Panc1 (cell line): Measurements from ENCODE around the gene BMP2K. TPM values are rescaled to one million over a fixed set of nuclear protein-coding genes. Genes with fewer than 3 reads are reported as not detected.

Experiments
- ATAC-seq: fragments of 200-7000 bp; cut with Tn5 transposase; 2 replicates; pipeline ENCODE4 v1.9.1; 2020; ENCODE audit warnings: mild to moderate bottlenecking, moderate library complexity
- BruUV-seq: library from RNA; stranded (reverse); fragments of 400-500 nt; replicated peaks from 2 replicates; lab custom pipeline; 2021; lab: Mats Ljungman, UMichigan
- CTCF ChIA-PET: fragments of 300-600 bp; sonication (Branson Sonifier 250); formaldehyde crosslinking; loops from one replicate; lab custom pipeline; 2022; ENCODE audit warnings: antibody characterized with exemption; lab: Charles Lee
- POLR2A ChIA-PET: fragments of 300-600 bp; sonication (Branson Sonifier 250); formaldehyde crosslinking; loops from one replicate; lab custom pipeline; 2022; ENCODE audit warnings: antibody characterized with exemption; lab: Charles Lee
- DNase-seq: peaks from one replicate; pipeline ENCODE4 v3.0.0-alpha.2; 2010; ENCODE audit warnings: low read depth, low spot score
- H3K27ac ChIP-seq: 2 replicates; pipeline ENCODE4 v1.5.1; 2011; ENCODE audit warnings: mild to moderate bottlenecking, low read length, inconsistent platforms
- H3K27me3 ChIP-seq: fragments of 200-500 bp; sonication (Bioruptor generic); 2 replicates; pipeline ENCODE4 v1.6.0; 2014; ENCODE audit warnings: low read length, inconsistent platforms; ENCODE audit not compliant: control insufficient read depth, insufficient read depth
- H3K36me3 ChIP-seq: fragments of 200-500 bp; sonication (Bioruptor generic); 2 replicates; pipeline ENCODE4 v1.5.1; 2014; ENCODE audit warnings: inconsistent platforms, mild to moderate bottlenecking, low read length, moderate library complexity; ENCODE audit not compliant: control insufficient read depth, insufficient read depth
- H3K4me1 ChIP-seq: 2 replicates; pipeline ENCODE4 v1.5.1; 2011; ENCODE audit warnings: inconsistent platforms, mild to moderate bottlenecking, low read length, moderate library complexity; ENCODE audit not compliant: control insufficient read depth, insufficient read depth
- H3K4me3 ChIP-seq, 2 experiments: 2 replicates each; pipeline ENCODE4 v1.5.1; 2011 to 2012; ENCODE audit warnings: low read depth in 2 of 2, low read length in 2 of 2, mild to moderate bottlenecking in 2 of 2, inconsistent platforms in 1 of 2, moderate library complexity in 1 of 2
- H3K9me3 ChIP-seq: fragments of 200-500 bp; sonication (Bioruptor generic); 2 replicates; pipeline ENCODE4 v1.5.1; 2014; ENCODE audit warnings: low read depth, mild to moderate bottlenecking, inconsistent platforms, low read length, moderate library complexity; ENCODE audit not compliant: control insufficient read depth, insufficient read depth
- CTCF ChIP-seq: fragments of 450-650 bp; IDR thresholded peaks from 2 replicates; pipeline ENCODE4 v1.5.1; 2017; ENCODE audit warnings: mild to moderate bottlenecking
- POLR2AphosphoS5 ChIP-seq: IDR thresholded peaks from 2 replicates; pipeline ENCODE4 v1.6.1; 2012; ENCODE audit warnings: mild to moderate bottlenecking, low read depth, low read length, moderate library complexity
- REST ChIP-seq, 2 experiments: IDR thresholded peaks; 2 replicates each; pipeline ENCODE4 v1.6.1; 2011 to 2012; ENCODE audit warnings: low read depth in 2 of 2, control low read depth in 1 of 2, low read length in 1 of 2, mild to moderate bottlenecking in 1 of 2, moderate library complexity in 1 of 2; ENCODE audit not compliant: insufficient read depth in 1 of 2
- SIN3A ChIP-seq: IDR thresholded peaks from 2 replicates; pipeline ENCODE4 v1.6.1; 2012; ENCODE audit warnings: low read depth, mild to moderate bottlenecking, low read length, moderate library complexity, borderline replicate concordance; ENCODE audit not compliant: insufficient read depth
- TCF7L2 ChIP-seq: IDR thresholded peaks from 2 replicates; pipeline ENCODE4 v1.6.1; 2011; ENCODE audit warnings: mild to moderate bottlenecking, low read depth, low read length, inconsistent platforms
- in situ Hi-C: cut with HindIII; loops from 2 replicates; pipeline ENCODE4 v1.10.0; 2016; ENCODE audit warnings: low sequenced_read_pairs, low pct_unique_long_range_greater_than_20kb
- intact Hi-C: fragments of 100-400 bp; cut with micrococcal nuclease; formaldehyde crosslinking; loops from one replicate; pipeline ENCODE4 v1.10.0; 2022; ENCODE audit not compliant: unreplicated experiment
- total RNA-seq: library from RNA; stranded (reverse); gene quantifications from one replicate; pipeline ENCODE4 v1.2.1, GENCODE V29; 2021; ENCODE audit not compliant: unreplicated experiment

BMP2K gene
- total RNA-seq, 1 experiment from 2014 or later, result 23.3 TPM

- DNase-seq, result no peak
- H3K27ac ChIP-seq, result no peak overlapping the region
- no peaks in the 10 kb centered on the region for H3K9me3 ChIP-seq
- TF ChIP-seq TCF7L2 (no peak), SIN3A (no peak), CTCF (no peak), POLR2AphosphoS5 (no peak), REST (IDR thresholded peaks at IDR 0.05; ENCODE audit: insufficient read depth in 1 of 2, low read depth in 2 of 2, low read length in 1 of 2) (no peak)
- CTCF ChIA-PET, result interaction anchor here (0.5 kb wide), 1 partner anchor 816 kb away, joined by 4 read pairs; no protein-coding TSS in a partner anchor
- no peak overlapping the region for H3K4me3 ChIP-seq
- no peak for ATAC-seq
- intact Hi-C loops, result no loop called here
- H3K36me3 ChIP-seq, result peaks cover 4% of the 10 kb centered on the region; the same call in 1 of the 2 replicates
- no peaks in the 10 kb centered on the region for H3K27me3 ChIP-seq
- in situ Hi-C loops, result no loop called here
- BruUV-seq, result no TSS peak
- H3K4me1 ChIP-seq, result no peaks in the 10 kb centered on the region
- POLR2A ChIA-PET, result no interaction called here
These were observed 100.6 kb downstream of the BMP2K start for GRCh38 chr4:78876568-78877320.

GRCh38 chr4:78878031-78878430, 101.9 kb downstream of the BMP2K start:
- POLR2A ChIA-PET, result no interaction called here
- CTCF ChIA-PET, result no interaction called here
- no peak for TF ChIP-seq SIN3A
- TF ChIP-seq REST (IDR thresholded peaks at IDR 0.05; ENCODE audit: insufficient read depth in 1 of 2, low read depth in 2 of 2, low read length in 1 of 2), result no peak
- TF ChIP-seq POLR2AphosphoS5, result no peak
- TF ChIP-seq TCF7L2, result no peak
- no peak for TF ChIP-seq CTCF
- Histone ChIP-seq H3K27ac (no peak overlapping the region), H3K36me3 (no peaks in the 10 kb centered on the region; the same call in 1 of the 2 replicates), H3K4me1 (no peaks in the 10 kb centered on the region), H3K27me3 (no peaks in the 10 kb centered on the region), H3K9me3 (no peaks in the 10 kb centered on the region), H3K4me3 (no peak overlapping the region)
- in situ Hi-C loops (no loop called here), intact Hi-C loops (no loop called here)
- ATAC-seq (no peak), DNase-seq (no peak)
- no TSS peak for BruUV-seq
